ENCODE results near the gene PPDPF.
A peak's percentile ranks its signal among the peaks of the same experiment; 100 is the strongest.
"Not testable (repeated sequence)": the region's sequence is repeated elsewhere in the genome, so short reads cannot be mapped to it uniquely, and the experiment has no call there.

Gene PPDPF

DNA sequence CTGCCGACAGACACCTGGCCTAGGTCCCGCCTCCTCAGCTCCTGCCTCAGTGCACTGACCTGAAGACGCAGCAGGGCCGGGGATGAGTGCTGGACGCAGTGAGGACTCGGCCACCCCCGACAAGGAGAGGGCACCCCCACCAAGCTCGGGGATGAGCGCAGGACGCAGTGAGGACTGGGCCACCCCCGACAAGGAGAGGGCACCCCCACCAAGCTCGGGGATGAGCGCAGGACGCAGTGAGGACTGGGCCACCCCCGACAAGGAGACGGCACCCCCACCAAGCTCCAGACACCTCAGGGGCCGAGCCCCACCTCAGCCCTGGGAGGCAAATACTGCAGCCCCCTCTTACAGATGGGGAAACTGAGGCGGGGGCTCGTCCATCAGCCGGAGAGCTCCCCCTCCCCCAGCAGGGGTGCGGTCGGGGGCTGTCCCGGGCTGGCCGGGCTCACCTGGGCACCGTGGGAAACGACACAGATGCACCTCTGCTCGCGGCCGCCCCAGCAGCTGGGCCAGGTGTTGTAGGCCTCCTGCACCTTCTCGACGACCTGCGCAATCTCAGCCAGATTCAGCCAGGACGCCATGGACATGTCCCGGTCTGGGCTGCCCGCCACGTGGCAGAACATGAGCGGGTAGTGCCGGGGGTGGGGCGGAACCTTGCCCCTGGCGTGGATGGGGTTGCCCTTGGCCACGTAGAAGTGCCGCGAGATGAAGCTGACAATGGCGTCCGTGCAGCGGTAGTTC lies 46.0 kb downstream of the PPDPF start:
- no peak for DNase-seq

GRCh38 chr20:63567136-63567385 lies 46.5 kb downstream of the PPDPF start:
- DNase-seq = no peak

DNA sequence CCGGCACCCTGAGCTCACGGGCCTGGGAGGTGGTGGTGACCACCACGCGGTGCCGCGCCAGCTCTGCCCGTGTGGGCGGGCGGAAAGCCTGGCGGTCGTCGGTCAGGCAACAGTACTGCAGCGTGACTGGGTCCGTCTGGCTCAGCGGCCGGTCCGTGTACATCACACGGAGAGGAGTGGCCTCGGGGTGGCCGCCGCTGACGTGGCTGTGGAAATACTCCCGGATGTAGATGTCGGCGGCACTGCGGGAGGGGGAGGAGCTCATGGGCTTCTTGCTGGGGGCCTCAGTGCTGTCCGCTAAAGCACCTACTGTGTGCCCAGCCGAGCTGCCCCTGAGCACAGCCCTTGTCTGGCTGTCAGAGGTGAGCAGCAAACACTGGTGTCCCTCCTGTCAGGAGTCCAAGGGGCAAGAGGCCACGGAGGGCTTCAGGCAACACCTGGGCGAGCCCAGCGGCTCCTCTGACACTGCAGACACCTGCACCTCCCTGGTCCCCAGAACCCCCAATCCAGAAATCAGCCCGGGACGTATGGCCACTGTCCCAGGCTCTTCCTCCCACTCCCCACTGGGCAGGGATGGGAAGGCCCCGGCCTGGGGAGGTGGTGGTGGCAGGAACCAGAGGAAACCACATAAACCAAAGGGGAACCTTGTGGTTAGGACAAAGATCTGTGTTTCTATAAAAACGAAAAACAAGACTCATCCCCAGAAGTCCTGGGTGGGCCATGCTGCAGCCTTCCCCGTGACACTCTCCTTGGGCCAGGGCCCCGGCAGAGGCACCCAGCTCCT lies 47.0 kb downstream of the PPDPF start:
- DNase-seq = peak; percentile 46

- DNase-seq = no peak
These were observed 47.8 kb downstream of the PPDPF start for GRCh38 chr20:63568170-63568981.

GRCh38 chr20:63568986-63569949 lies 48.7 kb downstream of the PPDPF start:
- no peak for DNase-seq

GRCh38 chr20:63570281-63571086 lies 49.9 kb downstream of the PPDPF start:
- no peak for DNase-seq

DNA sequence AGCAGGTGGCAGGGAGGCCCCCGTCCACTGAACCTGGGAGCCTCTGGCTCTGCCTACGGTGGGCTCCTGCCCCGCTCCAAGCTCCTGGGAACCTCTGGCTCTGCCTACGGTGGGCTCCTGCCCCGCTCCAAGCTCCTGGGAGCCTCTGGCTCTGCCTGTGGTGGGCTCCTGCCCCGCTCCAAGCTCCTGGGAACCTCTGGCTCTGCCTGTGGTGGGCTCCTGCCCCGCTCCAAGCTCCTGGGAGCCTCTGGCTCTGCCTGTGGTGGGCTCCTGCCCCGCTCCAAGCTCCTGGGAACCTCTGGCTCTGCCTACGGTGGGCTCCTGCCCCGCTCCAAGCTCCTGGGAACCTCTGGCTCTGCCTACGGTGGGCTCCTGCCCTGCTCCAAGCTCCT lies 50.5 kb downstream of the PPDPF start:
- not testable (repeated sequence) for DNase-seq

All from central memory CD4-positive, alpha-beta T cell (primary cell).